Activated naive CD8-positive, alpha-beta T cell treated with anti-CD3 and anti-CD28 coated beads, Interleukin-2, amount 10 ng/mL, durations not matched to agents 7 days and 5 days (primary cell): ENCODE data around the gene WFDC1. TPM values are rescaled to one million over a fixed set of nuclear protein-coding genes. Genes with fewer than 3 reads are reported as not detected.

Experiments
- ATAC-seq: fragments of 150-1000 bp; cut with Tn5 transposase; one replicate; pipeline ENCODE4 v1.10.0; 2021; ENCODE audit warnings: low read depth, moderate library complexity
- POLR2A ChIA-PET: fragments of 350-600 bp; sonication (Branson Sonifier 250); formaldehyde crosslinking; loops from one replicate; lab custom pipeline; 2021; ENCODE audit warnings: antibody characterized with exemption; lab: Charles Lee
- DNase-seq: peaks from one replicate; pipeline ENCODE4 v3.0.0; 2021
- H3K27ac Mint-ChIP-seq: one replicate; pipeline ENCODE4 v1.8.0; 2022; ENCODE audit warnings: mild to moderate bottlenecking, mixed read lengths
- H3K27me3 Mint-ChIP-seq: one replicate; pipeline ENCODE4 v1.8.0; 2022; ENCODE audit warnings: mild to moderate bottlenecking, moderate library complexity, mixed read lengths
- H3K36me3 Mint-ChIP-seq: one replicate; pipeline ENCODE4 v1.8.0; 2021; ENCODE audit warnings: mild to moderate bottlenecking, mixed read lengths
- H3K4me1 Mint-ChIP-seq: one replicate; pipeline ENCODE4 v1.8.0; 2021; ENCODE audit warnings: mixed read lengths
- H3K4me3 Mint-ChIP-seq: one replicate; pipeline ENCODE4 v1.8.0; 2022; ENCODE audit warnings: mild to moderate bottlenecking, moderate library complexity, mixed read lengths
- H3K9me3 Mint-ChIP-seq: one replicate; pipeline ENCODE4 v1.8.0; 2021; ENCODE audit warnings: mixed read lengths
- total RNA-seq, 2 experiments: library from RNA; stranded (reverse); gene quantifications; one replicate each; pipeline ENCODE4 v1.2.3, GENCODE V29; 2021

Gene WFDC1
- total RNA-seq, 2 experiments from 2014 or later: not detected

- POLR2A ChIA-PET: no interaction called here
- Mint-ChIP-seq H3K27ac (no peak overlapping the region), H3K4me1 (peaks cover 23% of the 10 kb centered on the region), H3K9me3 (no peaks in the 10 kb centered on the region), H3K36me3 (no peaks in the 10 kb centered on the region), H3K27me3 (peaks cover 25% of the 10 kb centered on the region), H3K4me3 (no peak overlapping the region)
- no peak for DNase-seq
- ATAC-seq: no peak
These were observed 67.8 kb downstream of the WFDC1 start for GRCh38 chr16:84362471-84362941.

GRCh38 chr16:84366208-84366607, 71.5 kb downstream of the WFDC1 start:
- no peak overlapping the region for H3K27ac Mint-ChIP-seq
- H3K9me3 Mint-ChIP-seq: no peaks in the 10 kb centered on the region
- POLR2A ChIA-PET: no interaction called here
- H3K4me3 Mint-ChIP-seq: no peak overlapping the region
- H3K27me3 Mint-ChIP-seq: peaks cover 52% of the 10 kb centered on the region
- ATAC-seq (no peak), DNase-seq (no peak)
- H3K36me3 Mint-ChIP-seq: no peaks in the 10 kb centered on the region
- H3K4me1 Mint-ChIP-seq: peaks cover 17% of the 10 kb centered on the region

- H3K4me3 Mint-ChIP-seq: no peak overlapping the region
- no peak for ATAC-seq
- H3K27me3 Mint-ChIP-seq: peaks cover 58% of the 10 kb centered on the region
- DNase-seq: no peak
- POLR2A ChIA-PET: no interaction called here
- H3K27ac Mint-ChIP-seq: no peak overlapping the region
- no peaks in the 10 kb centered on the region for H3K9me3 Mint-ChIP-seq
- no peaks in the 10 kb centered on the region for H3K36me3 Mint-ChIP-seq
- H3K4me1 Mint-ChIP-seq: peaks cover 17% of the 10 kb centered on the region
These were observed 72.6 kb downstream of the WFDC1 start for GRCh38 chr16:84367297-84367680.

GRCh38 chr16:84367750-84368307, 73.2 kb downstream of the WFDC1 start:
- Mint-ChIP-seq H3K27ac (no peak overlapping the region), H3K4me1 (peaks cover 17% of the 10 kb centered on the region), H3K9me3 (no peaks in the 10 kb centered on the region), H3K36me3 (no peaks in the 10 kb centered on the region), H3K27me3 (peaks cover 63% of the 10 kb centered on the region), H3K4me3 (no peak overlapping the region)
- peak; percentile 27 for ATAC-seq
- POLR2A ChIA-PET: no interaction called here
- DNase-seq: no peak

- POLR2A ChIA-PET: no interaction called here
- Mint-ChIP-seq H3K4me1 (peaks cover 17% of the 10 kb centered on the region), H3K36me3 (no peaks in the 10 kb centered on the region), H3K27ac (no peak within 1 kb of the TSS), H3K27me3 (peaks cover 67% of the 10 kb centered on the region), H3K4me3 (peak within 1 kb of the TSS; percentile 23), H3K9me3 (no peaks in the 10 kb centered on the region)
- ATAC-seq: no peak
- DNase-seq: no peak
These were observed 73.8 kb downstream of the WFDC1 start, which contains the start of gene ATP2C2 for GRCh38 chr16:84368308-84368996. Gene ATP2C2 (plus strand): TSS chr16:84368538. CDS start chr16:84368616, 78 bp downstream.

GRCh38 chr16:84369105-84369504, 74.4 kb downstream of the WFDC1 start:
- Mint-ChIP-seq H3K4me1 (peaks cover 17% of the 10 kb centered on the region), H3K9me3 (no peaks in the 10 kb centered on the region), H3K36me3 (no peaks in the 10 kb centered on the region), H3K27me3 (peaks cover 68% of the 10 kb centered on the region), H3K4me3 (no peak overlapping the region), H3K27ac (no peak overlapping the region)
- no peak for DNase-seq
- no peak for ATAC-seq
- POLR2A ChIA-PET: no interaction called here

- no peaks in the 10 kb centered on the region for H3K36me3 Mint-ChIP-seq
- DNase-seq (no peak), ATAC-seq (no peak)
- no peak overlapping the region for H3K27ac Mint-ChIP-seq
- H3K27me3 Mint-ChIP-seq: peaks cover 72% of the 10 kb centered on the region
- no peaks in the 10 kb centered on the region for H3K9me3 Mint-ChIP-seq
- peaks cover 17% of the 10 kb centered on the region for H3K4me1 Mint-ChIP-seq
- POLR2A ChIA-PET: no interaction called here
- no peak overlapping the region for H3K4me3 Mint-ChIP-seq
These were observed 75.4 kb downstream of the WFDC1 start for GRCh38 chr16:84369938-84370627.

GRCh38 chr16:84370723-84371552, 76.3 kb downstream of the WFDC1 start:
- H3K4me1 Mint-ChIP-seq: peaks cover 17% of the 10 kb centered on the region
- H3K4me3 Mint-ChIP-seq: no peak overlapping the region
- no peaks in the 10 kb centered on the region for H3K36me3 Mint-ChIP-seq
- H3K27me3 Mint-ChIP-seq: peaks cover 80% of the 10 kb centered on the region
- no peaks in the 10 kb centered on the region for H3K9me3 Mint-ChIP-seq
- DNase-seq (no peak), ATAC-seq (no peak)
- POLR2A ChIA-PET: no interaction called here
- H3K27ac Mint-ChIP-seq: no peak overlapping the region

GRCh38 chr16:84371553-84371865, 76.8 kb downstream of the WFDC1 start:
- H3K27me3 Mint-ChIP-seq: peaks cover 76% of the 10 kb centered on the region
- POLR2A ChIA-PET: no interaction called here
- H3K4me3 Mint-ChIP-seq: no peak overlapping the region
- H3K27ac Mint-ChIP-seq: no peak overlapping the region
- H3K9me3 Mint-ChIP-seq: no peaks in the 10 kb centered on the region
- no peaks in the 10 kb centered on the region for H3K36me3 Mint-ChIP-seq
- peaks cover 16% of the 10 kb centered on the region for H3K4me1 Mint-ChIP-seq
- DNase-seq: no peak
- ATAC-seq: no peak

- H3K4me3 Mint-ChIP-seq: no peak overlapping the region
- POLR2A ChIA-PET: no interaction called here
- no peaks in the 10 kb centered on the region for H3K9me3 Mint-ChIP-seq
- peaks cover 12% of the 10 kb centered on the region for H3K4me1 Mint-ChIP-seq
- no peaks in the 10 kb centered on the region for H3K36me3 Mint-ChIP-seq
- H3K27ac Mint-ChIP-seq: no peak overlapping the region
- DNase-seq: no peak
- H3K27me3 Mint-ChIP-seq: peaks cover 61% of the 10 kb centered on the region
- ATAC-seq: no peak
These were observed 79.3 kb downstream of the WFDC1 start for GRCh38 chr16:84373907-84374489.

GRCh38 chr16:84378099-84378498, 83.4 kb downstream of the WFDC1 start:
- peaks cover 5% of the 10 kb centered on the region for H3K4me1 Mint-ChIP-seq
- DNase-seq (no peak), ATAC-seq (no peak)
- H3K9me3 Mint-ChIP-seq: no peaks in the 10 kb centered on the region
- no peak overlapping the region for H3K27ac Mint-ChIP-seq
- H3K4me3 Mint-ChIP-seq: no peak overlapping the region
- POLR2A ChIA-PET: no interaction called here
- H3K27me3 Mint-ChIP-seq: peaks cover 43% of the 10 kb centered on the region
- H3K36me3 Mint-ChIP-seq: no peaks in the 10 kb centered on the region

GRCh38 chr16:84378567-84378966, 83.9 kb downstream of the WFDC1 start:
- no peak for DNase-seq

More at GRCh38 chr16:84378567-84378966, 83.9 kb downstream of the WFDC1 start:
- POLR2A ChIA-PET: no interaction called here
- ATAC-seq: no peak
- no peaks in the 10 kb centered on the region for H3K36me3 Mint-ChIP-seq
- peaks cover 38% of the 10 kb centered on the region for H3K27me3 Mint-ChIP-seq
- H3K4me1 Mint-ChIP-seq: peaks cover 5% of the 10 kb centered on the region
- H3K9me3 Mint-ChIP-seq: no peaks in the 10 kb centered on the region
- no peak overlapping the region for H3K4me3 Mint-ChIP-seq
- no peak overlapping the region for H3K27ac Mint-ChIP-seq
